Stimulated activated naive B cell treated with anti-CD40 and anti-IgM and Interleukin-4, amounts not matched to agents 10 μg/mL and 1 μg/mL and 100 μg/mL, for 72 hours (primary cell): ENCODE measurements around the gene MYO9B.
"Not testable (repeated sequence)": the region's sequence is repeated elsewhere in the genome, so short reads cannot be mapped to it uniquely, and the experiment has no call there.

Source experiments
- ATAC-seq, 2 donors: fragments of 150-1000 bp; cut with Tn5 transposase; replicated peaks; 2 replicates each; pipeline ENCODE4 v1.10.0; 2021; ENCODE audit warnings: moderate library complexity in 1 of 2
- DNase-seq: peaks from one replicate; pipeline ENCODE4 v3.0.0; 2021
- H3K27ac Mint-ChIP-seq: one replicate; pipeline ENCODE4 v1.8.0; 2022; ENCODE audit warnings: mild to moderate bottlenecking, mixed read lengths
- H3K27me3 Mint-ChIP-seq, 2 donors: one replicate each; pipeline ENCODE4 v1.8.0; 2022; ENCODE audit warnings: mixed read lengths in 2 of 2
- H3K36me3 Mint-ChIP-seq, 2 donors: one replicate each; pipeline ENCODE4 v1.8.0; 2022; ENCODE audit warnings: mixed read lengths in 2 of 2, mild to moderate bottlenecking in 1 of 2
- H3K4me1 Mint-ChIP-seq, 2 donors: one replicate each; pipeline ENCODE4 v1.8.0; 2022; ENCODE audit warnings: mixed read lengths in 2 of 2, mild to moderate bottlenecking in 1 of 2
- H3K4me3 Mint-ChIP-seq, 2 donors: one replicate each; pipeline ENCODE4 v1.8.0; 2022; ENCODE audit warnings: mild to moderate bottlenecking in 2 of 2, mixed read lengths in 2 of 2, moderate library complexity in 1 of 2
- H3K9me3 Mint-ChIP-seq, 2 donors: one replicate each; pipeline ENCODE4 v1.8.0; 2022; ENCODE audit warnings: mixed read lengths in 2 of 2, mild to moderate bottlenecking in 1 of 2

Gene MYO9B

GRCh38 chr19:17123041-17123440 lies 47.5 kb downstream of the MYO9B start:
- H3K4me3 Mint-ChIP-seq = no peak overlapping the region
- ATAC-seq (no peak), DNase-seq (no peak)
- H3K4me1 Mint-ChIP-seq = peaks cover 30 to 55% of the 10 kb centered on the region in 2 donors
- H3K27ac Mint-ChIP-seq = no peak overlapping the region
- H3K27me3 Mint-ChIP-seq = no peaks in the 10 kb centered on the region
- H3K9me3 Mint-ChIP-seq = no peaks in the 10 kb centered on the region
- peaks cover 30 to 61% of the 10 kb centered on the region in 2 donors for H3K36me3 Mint-ChIP-seq

DNA sequence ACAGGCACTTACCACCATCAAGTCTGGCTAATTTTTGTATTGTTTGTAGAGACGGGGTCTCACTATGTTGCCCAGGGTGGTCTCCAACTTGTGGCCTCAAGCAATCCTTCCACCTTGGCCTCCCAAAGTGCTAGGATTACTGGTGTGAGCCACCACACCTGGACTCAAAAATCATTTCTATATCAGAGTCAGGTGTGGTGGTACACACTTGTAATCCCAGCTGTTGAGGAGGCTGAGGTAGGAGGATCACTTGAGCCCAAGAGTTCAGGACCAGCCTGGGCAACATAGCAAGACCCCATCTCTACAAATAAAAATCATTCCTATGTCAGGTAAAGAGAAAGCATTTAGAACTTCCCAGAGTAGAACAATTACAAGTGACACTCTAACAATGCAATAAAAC lies 48.4 kb downstream of the MYO9B start:
- ATAC-seq (no peak), DNase-seq (no peak)
- H3K27ac Mint-ChIP-seq = peak overlapping the region; percentile 72
- H3K36me3 Mint-ChIP-seq = peaks cover 35 to 65% of the 10 kb centered on the region in 2 donors
- no peak overlapping the region for H3K4me3 Mint-ChIP-seq
- H3K27me3 Mint-ChIP-seq = no peaks in the 10 kb centered on the region
- peaks cover 33 to 61% of the 10 kb centered on the region in 2 donors for H3K4me1 Mint-ChIP-seq
- H3K9me3 Mint-ChIP-seq = no peaks in the 10 kb centered on the region

DNA sequence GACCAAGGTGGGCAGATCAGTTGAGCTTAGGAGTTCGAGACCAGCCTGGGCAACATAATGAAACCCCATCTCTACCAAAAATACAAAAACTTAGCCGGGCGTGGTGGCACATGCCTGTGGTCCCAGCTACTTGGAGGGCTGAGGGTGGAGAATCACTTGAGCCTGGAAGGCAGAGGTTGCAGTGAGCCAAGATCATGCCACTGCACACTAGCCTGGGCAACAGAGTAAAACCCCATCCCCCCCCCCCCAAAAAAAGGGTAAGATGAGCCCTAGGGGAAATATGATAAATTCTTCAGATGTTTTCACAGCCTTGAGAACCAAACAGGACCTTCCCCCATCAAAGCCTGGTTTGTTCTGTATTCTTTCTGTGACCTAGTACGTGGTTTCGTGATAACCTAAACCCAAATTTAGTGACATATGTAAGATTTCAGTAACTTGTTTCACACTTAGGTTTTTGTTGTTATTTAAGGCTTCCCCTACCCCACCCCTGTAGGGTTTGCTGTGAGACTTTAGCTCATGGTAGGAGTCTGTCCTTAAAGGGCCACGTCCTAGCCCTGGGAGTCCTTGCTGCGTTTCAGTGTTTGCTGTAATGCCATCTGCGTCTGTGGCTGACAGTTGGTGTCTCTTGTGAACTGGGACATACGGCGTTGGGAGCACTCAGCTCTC lies 49.6 kb downstream of the MYO9B start:
- DNase-seq = peak; percentile 51
- ATAC-seq = peak; percentile 76 to 78
- Mint-ChIP-seq H3K9me3 (no peaks in the 10 kb centered on the region), H3K4me3 (peak overlapping the region; percentile 79 to 86), H3K27ac (peak overlapping the region; percentile 99), H3K36me3 (peaks cover 39 to 67% of the 10 kb centered on the region in 2 donors), H3K4me1 (peaks cover 32 to 67% of the 10 kb centered on the region in 2 donors), H3K27me3 (no peaks in the 10 kb centered on the region)

- Mint-ChIP-seq H3K9me3 (no peaks in the 10 kb centered on the region), H3K27me3 (no peaks in the 10 kb centered on the region), H3K4me3 (peak overlapping the region; percentile 79 to 86), H3K27ac (peak overlapping the region; percentile 99), H3K4me1 (peaks cover 33 to 72% of the 10 kb centered on the region in 2 donors), H3K36me3 (peaks cover 43 to 66% of the 10 kb centered on the region in 2 donors)
- DNase-seq (peak; percentile 76), ATAC-seq (peak; percentile 74 to 79)
Measured at GRCh38 chr19:17125728-17126677, 50.4 kb downstream of the MYO9B start.

- Mint-ChIP-seq H3K27ac (peak overlapping the region; percentile 88), H3K4me1 (peaks cover 28 to 68% of the 10 kb centered on the region in 2 donors), H3K27me3 (no peaks in the 10 kb centered on the region), H3K9me3 (no peaks in the 10 kb centered on the region), H3K36me3 (peaks cover 36 to 53% of the 10 kb centered on the region in 2 donors), H3K4me3 (no peak overlapping the region)
- DNase-seq (no peak), ATAC-seq (no peak)
Measured at GRCh38 chr19:17127671-17128070, 52.1 kb downstream of the MYO9B start.

DNA sequence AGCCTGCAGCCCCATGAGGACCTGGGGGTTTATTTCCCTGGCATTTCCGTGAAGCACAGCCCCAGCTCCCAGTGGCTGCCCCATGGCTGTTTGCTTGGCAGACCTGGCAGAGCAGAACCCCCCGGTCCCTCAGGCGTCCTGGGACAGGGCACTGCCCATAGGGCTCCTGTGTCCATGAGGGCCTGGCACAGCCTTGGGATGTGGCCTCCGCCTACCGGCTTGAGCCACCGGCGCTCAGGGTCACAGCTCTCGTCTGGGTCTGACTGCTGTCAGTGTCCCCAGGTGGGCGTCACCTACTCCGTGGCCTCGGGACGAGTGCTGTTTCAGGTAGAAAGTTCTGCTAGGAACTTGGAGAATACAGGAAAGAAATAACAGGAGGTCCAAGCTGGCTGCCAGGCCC lies 52.8 kb downstream of the MYO9B start:
- Mint-ChIP-seq H3K4me3 (no peak overlapping the region), H3K9me3 (peaks cover 0 to under 1% of the 10 kb centered on the region in 2 donors), H3K27ac (peak overlapping the region; percentile 63), H3K4me1 (peaks cover 31 to 74% of the 10 kb centered on the region in 2 donors), H3K36me3 (peaks cover 36 to 52% of the 10 kb centered on the region in 2 donors), H3K27me3 (no peaks in the 10 kb centered on the region)
- DNase-seq = no peak
- ATAC-seq = no peak

- Mint-ChIP-seq H3K9me3 (peaks cover 1 to 5% of the 10 kb centered on the region in 2 donors), H3K4me1 (peaks cover 33 to 78% of the 10 kb centered on the region in 2 donors), H3K27me3 (no peaks in the 10 kb centered on the region), H3K27ac (peak overlapping the region; percentile 63), H3K4me3 (no peak overlapping the region), H3K36me3 (peaks cover 40 to 52% of the 10 kb centered on the region in 2 donors)
- DNase-seq (no peak), ATAC-seq (no peak)
Measured at GRCh38 chr19:17128820-17129219, 53.2 kb downstream of the MYO9B start.

DNA sequence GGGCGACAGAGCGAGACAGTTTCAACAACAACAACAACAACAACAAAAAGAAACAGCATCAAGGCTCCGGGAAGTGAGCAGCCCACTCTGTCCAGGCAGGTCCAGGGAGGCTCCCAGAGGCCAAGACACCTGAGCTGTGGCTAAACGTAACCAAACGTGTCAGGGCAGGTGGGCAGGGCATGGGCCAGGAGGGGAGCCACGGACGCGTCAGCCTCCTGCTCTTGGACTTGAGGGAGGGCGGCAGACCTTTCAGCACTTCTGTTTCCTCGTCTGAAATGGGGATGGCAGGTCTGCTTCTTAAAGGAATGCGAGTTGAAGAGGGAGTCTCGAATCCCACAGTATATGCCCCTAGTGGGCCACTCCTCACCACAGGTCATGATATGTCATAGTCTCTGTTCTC lies 53.8 kb downstream of the MYO9B start:
- Mint-ChIP-seq H3K4me1 (peaks cover 37 to 80% of the 10 kb centered on the region in 2 donors), H3K9me3 (peaks cover 1 to 5% of the 10 kb centered on the region in 2 donors), H3K27me3 (no peaks in the 10 kb centered on the region), H3K4me3 (no peak overlapping the region), H3K36me3 (peaks cover 39 to 54% of the 10 kb centered on the region in 2 donors), H3K27ac (no peak overlapping the region)
- DNase-seq (no peak), ATAC-seq (no peak)

DNA sequence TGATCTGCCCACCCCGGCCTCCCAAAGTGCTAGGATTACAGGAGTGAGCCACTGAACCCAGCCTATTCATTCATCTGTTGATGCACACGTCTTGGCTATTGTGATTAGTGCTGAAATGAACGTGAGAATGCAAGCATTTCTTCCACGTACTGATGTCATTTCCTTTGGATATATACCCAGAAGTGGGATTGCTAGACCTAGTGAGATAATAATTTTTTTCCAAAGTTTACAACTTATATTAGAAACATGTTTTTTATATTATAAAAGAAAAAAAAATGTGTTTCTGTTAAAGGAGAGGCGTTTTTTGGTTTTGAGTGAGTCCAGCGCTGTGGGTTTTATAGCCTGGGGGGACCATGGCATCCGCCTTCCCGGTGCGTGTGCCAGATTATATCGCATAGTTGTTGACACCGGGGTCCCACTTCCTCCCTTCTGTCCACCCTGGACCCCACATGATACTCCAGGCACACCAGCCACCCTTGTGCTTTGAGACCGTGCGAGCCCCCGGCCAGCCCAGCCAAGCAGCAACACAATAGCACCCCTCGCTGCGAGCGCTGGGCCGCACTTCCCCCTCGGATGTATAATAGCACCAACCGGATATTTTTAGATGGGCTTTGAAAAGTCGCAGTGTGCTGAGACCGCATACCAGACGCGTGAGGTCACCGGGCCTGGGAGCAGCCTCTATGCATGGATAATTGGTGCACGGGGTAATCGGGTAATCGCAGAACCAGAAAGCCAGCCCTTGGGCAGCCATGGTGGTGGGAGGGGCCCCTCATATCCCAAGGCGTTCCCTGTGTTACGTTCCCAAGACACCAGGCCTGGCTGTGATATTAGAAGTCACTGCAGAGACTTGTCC lies 59.6 kb downstream of the MYO9B start:
- H3K9me3 Mint-ChIP-seq = peaks cover 1 to 5% of the 10 kb centered on the region in 2 donors
- H3K4me3 Mint-ChIP-seq = peak overlapping the region; percentile 76 to 79
- H3K4me1 Mint-ChIP-seq = peaks cover 33 to 64% of the 10 kb centered on the region in 2 donors
- H3K36me3 Mint-ChIP-seq = peaks cover 26 to 43% of the 10 kb centered on the region in 2 donors
- H3K27ac Mint-ChIP-seq = peak overlapping the region; percentile 95
- no peaks in the 10 kb centered on the region for H3K27me3 Mint-ChIP-seq
- peak; percentile 92 to 96 for ATAC-seq
- DNase-seq = peak; percentile 64

GRCh38 chr19:17136021-17136420 lies 60.4 kb downstream of the MYO9B start:
- H3K27me3 Mint-ChIP-seq = no peaks in the 10 kb centered on the region
- peak overlapping the region; percentile 10 to 14 for H3K4me3 Mint-ChIP-seq
- ATAC-seq (no peak), DNase-seq (no peak)
- peak overlapping the region; percentile 73 for H3K27ac Mint-ChIP-seq
- peaks cover 22 to 43% of the 10 kb centered on the region in 2 donors for H3K36me3 Mint-ChIP-seq
- peaks cover 1 to 5% of the 10 kb centered on the region in 2 donors for H3K9me3 Mint-ChIP-seq
- H3K4me1 Mint-ChIP-seq = peaks cover 29 to 58% of the 10 kb centered on the region in 2 donors

- Mint-ChIP-seq H3K9me3 (peaks cover 1 to 5% of the 10 kb centered on the region in 2 donors), H3K4me3 (peak overlapping the region in 1 of 2 donors; percentile 22), H3K36me3 (peaks cover 26 to 46% of the 10 kb centered on the region in 2 donors), H3K27ac (no peak overlapping the region), H3K27me3 (no peaks in the 10 kb centered on the region), H3K4me1 (peaks cover 30 to 58% of the 10 kb centered on the region in 2 donors)
- DNase-seq = no peak
- ATAC-seq = no peak
Measured at GRCh38 chr19:17136617-17137016, 61.0 kb downstream of the MYO9B start.

- Mint-ChIP-seq H3K27ac (peak overlapping the region; percentile 71), H3K9me3 (peaks cover 1 to 5% of the 10 kb centered on the region in 2 donors), H3K27me3 (no peaks in the 10 kb centered on the region), H3K4me3 (no peak overlapping the region), H3K36me3 (peaks cover 31 to 50% of the 10 kb centered on the region in 2 donors), H3K4me1 (peaks cover 31 to 61% of the 10 kb centered on the region in 2 donors)
- no peak for ATAC-seq
- no peak for DNase-seq
Measured at GRCh38 chr19:17137417-17137816, 61.8 kb downstream of the MYO9B start.

GRCh38 chr19:17138052-17138846 lies 62.7 kb downstream of the MYO9B start:
- Mint-ChIP-seq H3K36me3 (peaks cover 39 to 56% of the 10 kb centered on the region in 2 donors), H3K4me1 (peaks cover 30 to 56% of the 10 kb centered on the region in 2 donors)
- H3K27me3 Mint-ChIP-seq, DNase-seq, H3K9me3 Mint-ChIP-seq, H3K4me3 Mint-ChIP-seq, H3K27ac Mint-ChIP-seq: not testable (repeated sequence)
- peak; percentile 22 to 42 for ATAC-seq
